Kidney tubule cell (primary cell): ENCODE data around the gene EXOC3L4.

ENCODE experiments used
- DNase-seq: peaks from one replicate; pipeline ENCODE4 v3.0.0-alpha.2; 2018; ENCODE audit warnings: low spot score

Gene EXOC3L4

GRCh38 chr14:103133210-103134140, 39.0 kb downstream of the EXOC3L4 start:
- no peak for DNase-seq

- no peak for DNase-seq
Observed at GRCh38 chr14:103134405-103134804, 39.9 kb downstream of the EXOC3L4 start.

GRCh38 chr14:103134919-103135318, 40.4 kb downstream of the EXOC3L4 start:
- DNase-seq: no peak

- no peak for DNase-seq
Observed at GRCh38 chr14:103135333-103136260, 41.1 kb downstream of the EXOC3L4 start.

- DNase-seq: peak; percentile 80
Observed at GRCh38 chr14:103136388-103137271, 42.1 kb downstream of the EXOC3L4 start.

GRCh38 chr14:103137689-103138300, 43.3 kb downstream of the EXOC3L4 start:
- peak; percentile 65 for DNase-seq

- peak; percentile 74 for DNase-seq
Observed at GRCh38 chr14:103138301-103139131, 44.0 kb downstream of the EXOC3L4 start.

- DNase-seq: peak; percentile 38
Observed at GRCh38 chr14:103139132-103140025, 44.9 kb downstream of the EXOC3L4 start.

- DNase-seq: peak; percentile 96
Observed at GRCh38 chr14:103140316-103141109, 46.0 kb downstream of the EXOC3L4 start.

GRCh38 chr14:103141117-103141796, 46.7 kb downstream of the EXOC3L4 start:
- peak; percentile 72 for DNase-seq

- no peak for DNase-seq
Observed at GRCh38 chr14:103142026-103142425, 47.5 kb downstream of the EXOC3L4 start.

- no peak for DNase-seq
Observed at GRCh38 chr14:103142721-103143302, 48.3 kb downstream of the EXOC3L4 start.

GRCh38 chr14:103143506-103143905, 49.0 kb downstream of the EXOC3L4 start:
- DNase-seq: peak; percentile 58

- peak; percentile 74 for DNase-seq
Observed at GRCh38 chr14:103144085-103144484, 49.6 kb downstream of the EXOC3L4 start.

GRCh38 chr14:103146141-103146709, 51.7 kb downstream of the EXOC3L4 start:
- DNase-seq: no peak

GRCh38 chr14:103149351-103150237, 55.1 kb downstream of the EXOC3L4 start:
- DNase-seq: no peak
